Aorta (tissue), 5 donors: Measurements from ENCODE around the gene C1QTNF12. TPM values are rescaled to one million over a fixed set of nuclear protein-coding genes. Genes with fewer than 3 reads are reported as not detected.
A peak's percentile ranks its signal among the peaks of the same experiment; 100 is the strongest.

ENCODE experiments used
- ATAC-seq: fragments of 200-7000 bp; cut with Tn5 transposase; one replicate; pipeline ENCODE4 v1.9.1; 2022; ENCODE audit warnings: moderate library complexity; ENCODE audit not compliant: low FRiP score
- DNase-seq, 2 donors: peaks; one replicate each; pipeline ENCODE4 v3.0.0-alpha.2; 2020
- H3K27ac ChIP-seq, 2 donors: one replicate each; pipeline ENCODE4 v1.5.1; 2013; ENCODE audit warnings: low read length in 2 of 2, mild to moderate bottlenecking in 2 of 2, moderate library complexity in 2 of 2, control low read depth in 1 of 2, inconsistent platforms in 1 of 2, low read depth in 1 of 2
- H3K27me3 ChIP-seq, 2 donors: one replicate each; pipeline ENCODE4 v1.6.1; 2013; ENCODE audit warnings: control low read depth in 1 of 2, low read length in 1 of 2, mild to moderate bottlenecking in 1 of 2, moderate library complexity in 1 of 2; ENCODE audit not compliant: insufficient read depth in 2 of 2, control insufficient read depth in 1 of 2
- H3K36me3 ChIP-seq, 2 donors: one replicate each; pipeline ENCODE4 v1.6.1; 2013; ENCODE audit warnings: control low read depth in 1 of 2, low read length in 1 of 2, mild to moderate bottlenecking in 1 of 2; ENCODE audit not compliant: insufficient read depth in 2 of 2, control insufficient read depth in 1 of 2
- H3K4me1 ChIP-seq, 2 donors: one replicate each; pipeline ENCODE4 v1.6.1; 2013; ENCODE audit warnings: low read length in 2 of 2, control low read depth in 1 of 2, mild to moderate bottlenecking in 1 of 2, moderate library complexity in 1 of 2; ENCODE audit not compliant: insufficient read depth in 2 of 2, control insufficient read depth in 1 of 2
- H3K4me3 ChIP-seq, 2 donors: one replicate each; pipeline ENCODE4 v1.5.1; 2013; ENCODE audit warnings: low read length in 2 of 2, control low read depth in 1 of 2, mild to moderate bottlenecking in 1 of 2
- H3K9me3 ChIP-seq: one replicate; pipeline ENCODE4 v1.6.1; 2013; ENCODE audit warnings: mild to moderate bottlenecking, low read length; ENCODE audit not compliant: control insufficient read depth
- WGBS, 2 donors: extraction: QIAGEN DNeasy Blood & Tissue Kit; methylation state at CpG; one replicate each; pipeline ENCODE4 v1.1.7; 2013; 5-methylcytosine and 5-hydroxymethylcytosine counted together
- intact Hi-C, 2 donors: fragments of 100-400 bp; cut with DNase I; formaldehyde crosslinking; loops; one replicate each; pipeline versions ENCODE4 v1.14.2 to v1.15.0; 2022
- polyA plus RNA-seq, 2 donors: library from polyadenylated mRNA; stranded (reverse); fragments of 200-250 nt; gene quantifications; one replicate each; pipeline ENCODE4 v1.2.3, GENCODE V29; 2013
- total RNA-seq, 2 donors: library from RNA; stranded (reverse); fragmentation: NEBNext Ultra II Directional; extraction: Animal tissue kit (Norgen Biotek cat#: 25700); gene quantifications; one replicate each; pipeline ENCODE4 v1.2.1, GENCODE V29; 2021
- donor health status: healthy with polysubstance abuse.
- donor health status: Bipolar disorder and iron deficiency.
- donor health status: DM: no; HTN: no; CAD: no.
- donor health status: DM: no; HTN: no; CAD: no.
- donor health status: DM: yes; HTN: yes; CAD: no.

C1QTNF12 gene
- total and polyA plus RNA-seq, 4 donors = 3.4 to 10.0 (median 4.1) TPM

GRCh38 chr1:1291548-1292441, 45.3 kb upstream of the C1QTNF12 start:
- H3K9me3 ChIP-seq = no peaks in the 10 kb centered on the region
- H3K4me1 ChIP-seq = no peaks in the 10 kb centered on the region
- no peaks in the 10 kb centered on the region for H3K27me3 ChIP-seq
- no peak overlapping the region for H3K4me3 ChIP-seq
- ATAC-seq (peak; percentile 65), DNase-seq (no peak)
- intact Hi-C loops = loop anchor here (2.0 to 10.0 kb wide), 3 partner anchors 169 to 307 kb away; partner anchors contain the start of gene PERM1 (in 1 of the 2)
- 45 to 51% methylated on average over 41 to 45 of the region's 45 CpGs for WGBS, 2 donors
- no peaks in the 10 kb centered on the region for H3K36me3 ChIP-seq
- H3K27ac ChIP-seq = no peak overlapping the region

GRCh38 chr1:1291023-1291528, 44.6 kb upstream of the C1QTNF12 start:
- no peaks in the 10 kb centered on the region for H3K27me3 ChIP-seq
- H3K9me3 ChIP-seq = no peaks in the 10 kb centered on the region
- H3K4me1 ChIP-seq = no peaks in the 10 kb centered on the region
- ATAC-seq (no peak), DNase-seq (no peak)
- 13 to 14% methylated on average over 23 to 28 of the region's 28 CpGs for WGBS, 2 donors
- H3K4me3 ChIP-seq = no peak overlapping the region
- H3K36me3 ChIP-seq = no peaks in the 10 kb centered on the region
- intact Hi-C loops = loop anchor here (5.0 to 10.0 kb wide), 2 partner anchors 169 to 306 kb away; partner anchors contain the start of gene PERM1 (in 1 of the 2)
- no peak overlapping the region for H3K27ac ChIP-seq

GRCh38 chr1:1290238-1290731, 43.8 kb upstream of the C1QTNF12 start:
- H3K27ac ChIP-seq = no peak overlapping the region
- peak in 1 of 2 donors; percentile 88 for DNase-seq
- no peaks in the 10 kb centered on the region for H3K36me3 ChIP-seq
- intact Hi-C loops = loop anchor here (5.0 to 10.0 kb wide), 2 partner anchors 168 to 305 kb away; partner anchors contain the start of gene PERM1 (in 1 of the 2)
- H3K4me1 ChIP-seq = no peaks in the 10 kb centered on the region
- no peaks in the 10 kb centered on the region for H3K9me3 ChIP-seq
- H3K27me3 ChIP-seq = no peaks in the 10 kb centered on the region
- ATAC-seq = peak; percentile 48
- WGBS, 2 donors = 51 to 54% methylated on average over 15 of the region's 15 CpGs
- no peak overlapping the region for H3K4me3 ChIP-seq

- H3K36me3 ChIP-seq = no peaks in the 10 kb centered on the region
- ATAC-seq = no peak
- H3K9me3 ChIP-seq = no peaks in the 10 kb centered on the region
- intact Hi-C loops = loop anchor here in 1 of 2 donors (10.0 kb wide), 1 partner anchor 143 kb away; no protein-coding TSS in a partner anchor
- no peaks in the 10 kb centered on the region for H3K27me3 ChIP-seq
- 82 to 86% methylated on average over 41 to 46 of the region's 46 CpGs for WGBS, 2 donors
- no peak overlapping the region for H3K4me3 ChIP-seq
- H3K4me1 ChIP-seq = no peaks in the 10 kb centered on the region
- DNase-seq = no peak
- no peak overlapping the region for H3K27ac ChIP-seq
Observed at GRCh38 chr1:1287288-1288110, 41.0 kb upstream of the C1QTNF12 start.

GRCh38 chr1:1286313-1287261, 40.1 kb upstream of the C1QTNF12 start:
- no peak overlapping the region for H3K27ac ChIP-seq
- WGBS, 2 donors = 67 to 68% methylated on average over 49 to 50 of the region's 50 CpGs
- no peaks in the 10 kb centered on the region for H3K36me3 ChIP-seq
- H3K9me3 ChIP-seq = no peaks in the 10 kb centered on the region
- intact Hi-C loops = loop anchor here in 1 of 2 donors (10.0 kb wide), 1 partner anchor 142 kb away; no protein-coding TSS in a partner anchor
- H3K4me3 ChIP-seq = no peak overlapping the region
- DNase-seq (no peak), ATAC-seq (no peak)
- no peaks in the 10 kb centered on the region for H3K27me3 ChIP-seq
- H3K4me1 ChIP-seq = no peaks in the 10 kb centered on the region

- ATAC-seq (no peak), DNase-seq (no peak)
- no peaks in the 10 kb centered on the region for H3K27me3 ChIP-seq
- H3K27ac ChIP-seq = no peak overlapping the region
- no peaks in the 10 kb centered on the region for H3K4me1 ChIP-seq
- no peaks in the 10 kb centered on the region for H3K9me3 ChIP-seq
- H3K4me3 ChIP-seq = no peak overlapping the region
- 65 to 73% methylated on average over 31 to 37 of the region's 37 CpGs for WGBS, 2 donors
- intact Hi-C loops = loop anchor here in 1 of 2 donors (10.0 kb wide), 1 partner anchor 141 kb away; no protein-coding TSS in a partner anchor
- H3K36me3 ChIP-seq = no peaks in the 10 kb centered on the region
Observed at GRCh38 chr1:1285611-1286311, 39.2 kb upstream of the C1QTNF12 start.

GRCh38 chr1:1285102-1285571, 38.6 kb upstream of the C1QTNF12 start:
- intact Hi-C loops = loop anchor here in 1 of 2 donors (10.0 kb wide), 1 partner anchor 140 kb away; no protein-coding TSS in a partner anchor
- Histone ChIP-seq H3K9me3 (no peaks in the 10 kb centered on the region), H3K36me3 (no peaks in the 10 kb centered on the region), H3K4me1 (no peaks in the 10 kb centered on the region), H3K27ac (no peak overlapping the region), H3K4me3 (no peak overlapping the region), H3K27me3 (no peaks in the 10 kb centered on the region)
- 90 to 91% methylated on average over 22 of the region's 22 CpGs for WGBS, 2 donors
- DNase-seq = no peak
- no peak for ATAC-seq
